Activated CD8-positive, alpha-beta memory T cell treated with anti-CD3 and anti-CD28 coated beads, Interleukin-2, amount 50 U/mL, for 1 hour (primary cell): Measurements from ENCODE around the gene ANKUB1.
A peak's percentile ranks its signal among the peaks of the same experiment; 100 is the strongest.
"Not testable (repeated sequence)": the region's sequence is repeated elsewhere in the genome, so short reads cannot be mapped to it uniquely, and the experiment has no call there.

Source experiments
- DNase-seq: peaks from one replicate; pipeline ENCODE4 v3.0.0-alpha.2; 2020; ENCODE audit errors: extremely low read depth

Gene ANKUB1, protein sequence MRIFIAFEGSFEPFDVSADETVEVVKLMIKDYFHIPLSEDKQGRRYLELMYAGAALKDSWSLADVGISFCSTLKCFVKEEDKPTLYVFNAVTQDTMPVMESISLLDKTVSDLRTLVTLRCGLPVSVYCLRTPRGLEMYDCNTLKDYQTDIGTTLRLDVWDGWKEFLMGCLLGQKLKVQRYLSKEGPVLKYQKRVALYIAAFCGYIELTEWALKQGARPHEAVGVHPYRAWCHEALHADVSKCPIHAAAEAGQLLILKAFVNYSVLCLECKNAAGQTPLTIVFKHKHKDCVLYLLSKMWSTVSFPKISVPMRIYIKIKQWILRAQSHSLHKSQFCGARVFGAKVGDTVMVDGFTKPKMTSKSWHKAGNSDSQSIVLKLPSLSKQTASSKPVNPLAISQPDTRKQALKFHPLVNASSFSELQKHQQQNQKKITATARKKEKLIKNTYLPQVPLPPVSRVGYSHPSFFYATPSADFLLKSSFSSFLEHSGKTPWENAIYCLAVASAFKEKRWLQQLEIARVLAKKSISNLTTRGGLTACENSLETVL

DNA sequence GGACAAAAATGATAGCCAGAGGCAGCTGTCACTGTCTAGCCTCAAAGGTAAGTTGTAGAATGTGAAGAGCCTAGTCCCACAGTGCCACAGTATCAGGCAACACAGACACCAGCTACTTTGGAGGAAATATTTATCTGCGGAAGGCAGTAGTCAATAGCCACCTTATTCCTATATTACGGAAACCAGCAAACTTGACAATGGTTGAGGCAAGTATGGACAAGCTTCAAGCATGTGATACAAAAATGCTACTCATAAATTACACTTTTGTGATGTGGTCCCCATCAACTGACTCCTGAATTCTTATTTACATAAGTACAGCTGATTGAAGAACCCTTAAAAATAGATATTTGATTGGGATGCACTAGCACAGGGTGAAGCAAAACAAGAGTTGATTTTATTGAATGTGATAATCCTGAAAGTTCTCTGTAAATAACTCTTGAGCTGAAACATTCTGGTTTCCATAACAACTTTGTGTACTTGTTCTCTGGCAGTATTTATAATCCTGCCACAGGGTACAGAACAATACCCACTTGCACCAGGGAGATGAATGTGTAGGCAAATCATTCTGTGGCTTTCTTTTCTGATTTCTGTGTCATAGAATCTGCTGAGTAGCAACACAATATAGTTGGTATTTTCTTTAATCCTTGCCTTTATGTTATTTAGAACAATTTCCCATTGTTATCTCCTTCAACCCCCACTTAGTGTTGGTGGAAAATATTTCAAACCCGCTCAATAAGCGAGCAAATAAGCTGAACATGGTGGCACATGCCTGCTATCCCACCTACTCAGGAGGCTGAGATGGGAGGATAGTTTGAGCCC lies at the start of gene ANKUB1:
Gene ANKUB1 (minus strand): TSS at position 103 of the 819 bp plus-strand sequence. CDS start 188 bp downstream, outside the sequence.
- DNase-seq = no peak

DNA sequence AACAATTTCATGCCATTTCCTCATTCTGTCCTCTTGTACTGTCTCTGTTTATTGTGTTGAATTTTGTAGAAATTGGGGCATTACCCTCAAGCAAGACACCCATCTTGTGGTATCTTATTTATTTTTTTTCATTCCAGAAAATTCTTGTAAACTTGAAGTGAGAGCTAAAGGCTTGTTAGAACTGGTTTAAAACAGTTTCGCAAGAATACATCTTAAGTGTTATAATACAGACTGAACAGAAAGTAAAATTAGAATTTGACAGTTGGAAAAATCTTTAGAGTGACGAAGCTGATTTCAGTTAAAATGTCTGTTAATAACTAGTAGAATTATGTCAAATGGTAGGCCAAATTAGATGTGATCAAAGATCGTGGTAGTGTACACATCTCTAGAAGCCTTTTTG lies 47.5 kb upstream of the ANKUB1 start:
- DNase-seq = no peak

DNA sequence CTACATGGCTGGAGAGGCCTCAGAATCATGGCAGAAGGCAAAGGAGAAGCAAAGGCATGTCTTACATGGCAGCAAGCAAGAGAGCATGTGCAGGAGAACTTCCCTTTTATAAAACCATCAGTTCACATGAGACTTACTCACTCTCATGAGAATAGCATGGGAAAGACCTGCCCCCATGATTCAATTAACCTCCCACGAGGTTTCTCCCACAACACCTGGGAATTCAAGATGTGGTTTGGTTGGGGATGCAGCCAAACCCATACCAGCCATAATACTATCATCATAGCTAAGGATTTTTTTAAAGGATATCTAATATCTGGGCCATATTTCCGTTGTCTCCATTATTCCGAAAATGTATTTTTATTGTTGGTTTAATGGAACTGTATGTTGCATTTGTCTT lies 47.1 kb upstream of the ANKUB1 start:
- DNase-seq = not testable (repeated sequence)

DNA sequence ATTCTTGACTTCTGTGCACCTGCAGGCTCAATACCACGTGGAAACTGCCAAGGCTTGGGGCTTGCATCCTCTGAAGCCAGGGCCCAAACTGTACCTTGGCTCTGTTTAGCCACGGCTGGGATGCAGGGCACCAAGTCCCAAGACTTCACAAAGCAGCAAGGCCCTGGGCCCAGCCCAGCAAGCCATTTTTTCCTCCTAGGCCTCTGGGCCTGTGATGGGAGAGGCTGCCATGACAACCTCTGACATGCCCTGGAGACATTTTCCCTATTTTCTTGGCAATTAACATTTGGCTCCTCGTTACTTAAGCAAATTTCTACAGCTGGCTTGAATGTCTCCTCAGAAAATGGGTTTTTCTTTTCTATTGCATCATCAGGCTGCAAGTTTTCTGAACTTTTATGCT lies 46.1 kb upstream of the ANKUB1 start:
- not testable (repeated sequence) for DNase-seq

DNA sequence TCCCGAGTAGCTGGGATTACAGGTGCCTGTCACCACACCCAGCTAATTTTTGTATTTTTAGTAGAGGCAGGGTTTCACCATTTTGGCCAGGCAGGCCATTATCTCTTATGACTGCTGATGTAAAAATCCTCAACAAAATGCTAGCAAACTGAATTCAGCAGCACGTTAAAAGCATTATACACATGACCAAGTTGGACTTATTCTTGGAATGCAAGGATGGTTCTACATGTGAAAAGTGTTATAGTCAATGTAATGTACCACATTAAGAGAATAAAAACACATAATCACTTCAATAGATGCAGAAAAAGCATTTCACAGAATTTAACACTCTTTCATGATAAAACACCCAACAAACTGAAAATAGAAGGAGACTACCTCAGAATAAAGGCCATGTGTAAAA lies 40.9 kb upstream of the ANKUB1 start:
- no peak for DNase-seq

DNA sequence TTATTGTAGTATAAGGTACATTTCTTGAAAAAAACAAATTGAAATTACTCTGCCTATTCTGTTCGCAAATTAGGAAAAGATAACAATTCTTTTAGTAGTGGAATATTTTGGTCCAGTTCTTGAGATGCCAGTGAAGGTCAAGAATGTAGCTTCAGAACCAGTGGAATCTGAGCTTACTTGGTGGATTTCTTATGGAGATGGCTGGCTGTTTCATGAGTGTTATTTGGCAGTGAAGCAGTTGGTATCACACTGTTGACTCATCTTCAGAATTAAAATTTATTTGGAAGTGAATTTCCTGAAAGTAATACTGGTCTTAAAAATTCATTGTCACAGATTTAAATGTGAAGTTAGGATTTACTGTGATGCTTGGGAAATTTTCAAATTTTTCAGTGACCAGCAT lies 39.7 kb upstream of the ANKUB1 start:
- no peak for DNase-seq

DNA sequence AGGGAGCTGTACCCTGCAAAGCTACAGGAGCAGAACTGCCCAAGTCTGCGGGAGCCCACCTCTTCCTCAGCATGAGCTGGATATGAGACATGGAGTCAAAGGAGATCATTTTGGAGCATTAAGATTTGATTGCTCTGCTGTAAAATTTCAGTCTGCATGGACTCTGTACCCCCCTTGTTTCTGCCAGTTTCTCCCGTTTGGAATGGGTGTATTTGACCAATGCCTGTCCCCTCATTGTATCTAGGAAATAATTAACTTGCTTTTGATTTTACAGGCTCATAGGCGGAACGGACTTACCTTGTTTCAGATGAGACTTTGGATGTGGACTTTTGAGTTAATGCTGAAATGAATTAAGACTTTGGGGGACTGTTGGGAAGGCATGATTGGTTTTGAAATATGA lies 39.0 kb upstream of the ANKUB1 start:
- DNase-seq = no peak

DNA sequence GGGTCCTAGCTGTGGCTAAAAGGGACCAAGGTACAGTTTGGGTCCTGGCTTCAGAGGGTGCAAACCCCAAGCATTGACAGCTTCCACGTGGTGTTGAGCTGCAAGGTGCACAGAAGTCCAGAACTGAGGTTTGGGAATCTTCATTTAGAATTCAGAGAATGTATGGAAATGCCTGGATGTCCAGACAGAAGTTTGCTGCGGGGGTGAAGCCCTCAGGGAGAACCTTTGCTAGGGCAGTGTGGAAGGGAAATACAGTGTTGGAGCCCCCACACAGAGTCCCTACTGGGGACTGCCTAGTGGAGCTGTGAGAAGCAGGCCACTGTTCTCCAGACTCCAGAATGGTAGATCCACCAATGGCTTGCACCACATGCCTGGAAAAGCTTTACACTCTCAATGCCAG lies 38.5 kb upstream of the ANKUB1 start:
- no peak for DNase-seq

DNA sequence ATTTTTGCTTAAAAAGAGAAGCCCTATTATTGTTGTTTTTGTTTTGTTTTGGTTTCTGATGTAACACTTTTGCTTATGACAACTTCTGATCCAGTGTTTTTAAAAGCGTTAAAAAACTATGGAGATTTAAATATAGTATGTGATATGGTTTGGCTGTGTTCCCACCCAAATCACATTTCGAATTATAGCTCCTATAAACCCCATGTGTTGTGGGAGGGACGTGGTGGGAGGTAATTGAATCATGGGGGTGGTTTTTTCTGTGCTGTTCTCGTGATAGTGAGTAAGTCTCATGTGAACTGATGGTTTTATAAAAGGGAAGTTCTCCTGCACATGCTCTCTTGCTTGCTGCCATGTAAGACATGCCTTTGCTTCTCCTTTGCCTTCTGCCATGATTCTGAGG lies 37.3 kb upstream of the ANKUB1 start:
- DNase-seq = not testable (repeated sequence)

DNA sequence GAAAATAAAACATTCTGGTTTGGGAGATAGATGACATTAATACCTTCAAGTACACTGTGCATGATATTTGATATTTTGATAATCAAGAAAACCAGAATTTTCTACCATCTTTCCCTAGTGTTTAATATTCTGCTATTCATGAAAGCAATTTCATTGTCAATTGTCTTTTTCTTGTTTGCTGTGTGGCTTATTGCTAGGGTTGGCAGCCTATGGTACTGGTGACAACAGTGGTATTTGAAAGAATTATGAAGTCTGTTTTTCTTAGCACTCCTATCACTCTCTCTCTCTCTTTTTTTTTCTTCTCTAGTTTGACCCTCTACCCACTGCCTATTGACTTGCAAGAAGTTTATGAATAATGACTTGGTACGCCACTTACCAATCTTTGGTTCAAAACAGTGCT lies 36.0 kb upstream of the ANKUB1 start:
- DNase-seq = no peak

DNA sequence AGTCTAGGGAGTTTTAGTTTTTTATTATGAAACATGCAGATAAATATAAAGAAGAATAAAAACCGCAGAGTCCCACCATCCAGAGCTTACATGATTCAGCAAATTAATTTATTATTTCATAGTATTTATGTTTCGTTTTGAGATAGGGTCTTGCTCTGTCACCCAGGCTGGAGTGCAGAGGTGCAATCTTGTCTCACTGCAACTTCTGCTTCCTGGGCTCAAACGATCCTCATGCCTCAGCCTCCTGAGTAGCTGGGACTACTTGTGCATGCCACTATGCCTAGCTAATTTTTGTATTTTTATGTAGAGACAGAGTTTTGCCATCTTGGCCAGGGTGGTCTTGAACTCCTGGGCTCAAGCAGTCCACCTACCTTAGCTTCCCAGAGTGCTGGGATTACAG lies 34.3 kb upstream of the ANKUB1 start:
- DNase-seq = no peak

DNA sequence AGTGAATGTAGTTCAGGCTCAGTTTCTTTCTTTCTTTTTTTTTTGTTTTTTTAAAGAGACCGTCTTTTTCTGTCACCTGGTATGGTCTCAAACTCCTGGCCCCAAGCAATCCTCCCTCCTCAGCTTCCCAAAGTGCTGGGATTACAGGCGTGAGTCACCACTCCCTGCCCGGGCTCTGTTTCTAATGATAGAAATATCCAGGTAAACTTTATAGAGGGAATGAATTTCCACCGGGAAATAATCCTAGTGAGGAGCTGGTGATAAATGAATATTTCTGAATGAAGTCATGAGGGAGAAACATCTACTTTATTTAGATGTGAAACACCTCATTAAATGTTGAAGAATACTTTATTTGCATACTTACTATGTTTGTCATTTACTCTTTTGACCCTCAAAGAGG lies 27.8 kb upstream of the ANKUB1 start:
- no peak for DNase-seq

DNA sequence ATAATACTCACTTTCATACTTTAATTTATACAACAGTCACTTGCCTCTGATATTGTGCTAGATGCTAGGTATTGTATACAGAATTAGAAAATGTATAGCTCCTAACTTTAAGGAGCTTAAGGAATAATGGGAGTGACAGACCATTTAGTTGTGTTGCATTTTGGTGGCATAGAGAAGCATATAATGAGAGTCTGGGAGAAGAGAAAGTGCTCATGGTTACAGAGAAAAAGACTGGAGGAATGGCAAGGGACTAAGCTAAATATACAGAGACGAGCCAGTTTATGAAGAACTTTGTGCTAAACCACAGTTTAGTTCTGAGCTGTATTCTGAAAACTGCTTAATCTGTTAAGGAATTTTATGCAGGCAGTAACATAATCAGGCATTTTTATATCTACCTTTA lies 27.1 kb upstream of the ANKUB1 start:
- no peak for DNase-seq

DNA sequence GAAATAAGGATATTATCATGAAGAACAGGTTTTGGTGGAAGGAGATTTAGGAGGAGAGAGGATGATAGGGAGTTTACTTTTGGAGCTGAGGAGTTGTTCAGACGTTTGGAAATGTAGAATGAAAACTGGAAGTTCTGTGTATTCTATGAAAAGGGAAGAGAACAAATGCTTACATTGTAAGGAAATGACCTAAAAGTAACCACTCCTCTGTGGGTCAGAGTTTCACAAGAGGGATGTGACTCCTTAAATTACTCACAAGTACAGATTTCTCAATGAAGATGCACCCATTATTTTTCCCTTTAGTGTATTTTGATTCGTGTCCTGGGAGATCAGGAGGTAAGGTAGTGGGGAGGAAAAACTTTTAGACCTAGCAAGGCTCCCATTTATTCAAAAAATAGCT lies 24.6 kb upstream of the ANKUB1 start:
- no peak for DNase-seq

DNA sequence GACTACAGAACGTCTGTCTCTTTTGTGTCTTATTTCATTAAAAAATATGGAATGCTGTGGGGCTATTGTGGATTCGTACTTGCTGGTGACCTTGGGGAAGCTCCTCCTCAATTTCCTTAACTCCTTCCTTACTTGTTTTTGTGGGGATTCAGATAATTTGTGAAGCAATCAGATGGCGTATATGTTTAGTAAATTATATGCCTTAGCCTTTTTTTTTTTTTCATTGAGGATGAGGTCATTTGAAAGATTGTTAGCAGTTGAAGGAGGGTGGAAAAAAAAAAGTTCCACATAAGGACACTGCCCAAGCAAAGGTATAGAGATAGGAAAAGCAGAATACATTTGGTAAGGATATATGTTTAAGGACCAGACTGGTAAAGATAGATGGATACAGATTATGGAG lies 24.0 kb upstream of the ANKUB1 start:
- DNase-seq = no peak

DNA sequence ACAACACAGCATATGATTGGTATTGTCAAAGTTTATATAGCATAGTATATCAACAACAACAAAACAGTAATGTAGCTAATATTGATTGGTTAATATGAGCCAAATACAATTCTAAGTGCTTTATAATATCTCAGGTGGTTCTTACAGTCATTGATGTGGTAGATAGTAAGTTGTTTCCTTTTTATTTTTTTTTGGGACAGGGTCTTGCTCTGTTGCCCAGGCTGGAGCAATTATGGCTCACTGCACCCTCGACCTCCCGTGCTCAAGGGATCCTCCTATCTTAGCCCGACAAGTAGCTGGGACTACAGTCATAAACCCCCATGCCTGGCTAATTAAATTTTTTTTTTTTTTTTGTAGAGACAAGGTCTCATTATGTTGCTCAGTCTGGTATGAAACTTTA lies 23.4 kb upstream of the ANKUB1 start:
- no peak for DNase-seq

DNA sequence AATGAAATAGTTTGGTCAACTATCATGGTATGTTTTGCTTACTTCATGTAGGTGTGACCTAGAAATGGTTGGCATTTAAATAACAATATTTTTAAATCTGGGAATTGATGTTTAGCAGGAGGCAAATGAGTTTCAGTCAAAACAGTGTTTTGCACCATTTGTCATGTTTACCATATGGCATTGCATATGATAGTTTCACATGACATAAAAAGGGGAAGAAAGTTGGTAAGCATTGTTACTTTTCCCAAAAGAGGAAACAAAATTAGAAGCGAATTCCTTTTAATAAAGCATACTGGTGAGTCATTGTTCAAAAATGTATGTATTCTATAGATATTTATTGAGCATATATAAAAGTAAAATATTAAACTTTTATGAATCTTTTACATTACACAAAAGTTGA lies 23.0 kb upstream of the ANKUB1 start:
- no peak for DNase-seq

DNA sequence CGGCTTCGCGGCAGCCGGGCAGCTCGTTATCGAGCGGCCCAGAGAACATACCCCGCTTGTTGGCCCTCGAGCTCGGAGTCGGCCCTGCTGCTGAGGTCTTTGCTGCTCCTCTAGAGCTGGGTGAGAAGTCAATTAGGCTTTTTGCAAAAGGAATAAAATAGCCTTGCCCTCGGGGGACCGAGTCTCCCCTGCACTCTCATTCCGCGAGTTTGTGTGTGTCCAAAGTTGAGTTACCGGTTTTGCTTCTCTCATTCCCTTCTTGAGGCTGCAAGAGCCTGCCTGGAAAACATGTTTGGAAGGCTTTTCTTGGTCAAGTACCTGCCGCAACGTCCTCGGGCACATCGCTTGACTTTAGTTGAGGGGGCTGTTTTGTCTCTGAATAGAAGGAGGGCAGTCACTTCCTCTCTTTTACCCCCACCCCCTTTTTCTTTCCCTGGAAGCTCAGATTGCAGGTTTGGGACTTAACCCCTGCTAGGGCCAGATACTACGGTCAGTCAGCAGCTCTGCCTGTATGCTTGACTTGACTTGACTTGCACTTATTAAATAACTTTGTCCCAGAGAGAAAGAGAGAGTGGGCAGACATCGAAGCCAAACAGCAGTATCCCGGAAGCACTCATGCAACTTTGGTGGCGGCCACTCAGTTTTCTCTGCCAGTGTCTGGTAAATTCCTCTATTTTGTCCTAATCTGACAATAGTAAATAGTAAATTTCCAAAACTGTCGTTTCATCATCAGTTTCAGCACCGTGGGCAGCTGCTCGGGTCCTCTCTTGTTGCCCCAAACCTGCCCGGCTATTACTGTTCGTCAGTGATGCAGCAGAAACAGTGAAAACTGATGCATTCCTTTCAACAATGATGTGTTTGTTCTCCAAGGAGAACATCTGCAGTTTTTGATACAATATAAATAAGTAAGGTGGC lies 21.3 kb upstream of the ANKUB1 start:
- no peak for DNase-seq

DNA sequence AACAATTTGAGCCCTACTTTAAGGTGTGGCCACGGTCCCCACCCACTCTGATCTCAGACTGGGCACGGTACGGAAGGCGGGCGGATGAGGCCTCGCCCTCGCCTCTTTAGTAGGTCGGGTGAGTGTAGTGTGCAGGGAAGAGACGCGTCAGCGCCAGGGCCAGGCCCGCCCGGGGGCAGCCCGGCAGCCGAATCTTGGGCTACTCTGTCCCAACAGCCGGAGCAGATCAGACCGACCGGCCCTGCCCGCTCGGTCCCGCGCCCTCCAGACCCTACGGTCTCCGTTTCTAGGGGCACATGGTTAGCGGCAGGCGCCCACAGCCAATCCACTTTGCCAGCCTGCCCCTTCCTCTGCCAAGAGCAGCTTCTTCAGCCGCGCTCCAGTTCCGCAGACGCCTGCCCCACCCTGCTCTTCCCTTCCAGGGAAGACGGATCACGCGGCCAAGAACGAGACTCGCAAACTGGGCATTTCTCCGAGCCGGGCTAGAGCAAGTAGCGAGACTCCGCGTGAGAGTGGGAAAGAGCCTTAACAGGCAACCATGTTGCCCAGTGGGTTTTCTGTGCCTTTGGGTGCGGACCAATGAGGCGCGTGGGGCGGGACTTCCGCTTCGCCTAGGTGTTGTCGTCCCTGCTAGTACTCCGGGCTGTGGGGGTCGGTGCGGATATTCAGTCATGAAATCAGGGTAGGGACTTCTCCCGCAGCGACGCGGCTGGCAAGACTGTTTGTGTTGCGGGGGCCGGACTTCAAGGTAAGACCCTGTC lies 20.4 kb upstream of the ANKUB1 start, which contains the start of gene RNF13:
Gene RNF13 (plus strand): TSS at position 610 of the 761 bp plus-strand sequence. CDS start 32,812 bp downstream, outside the sequence.
- peak; percentile 75 for DNase-seq

DNA sequence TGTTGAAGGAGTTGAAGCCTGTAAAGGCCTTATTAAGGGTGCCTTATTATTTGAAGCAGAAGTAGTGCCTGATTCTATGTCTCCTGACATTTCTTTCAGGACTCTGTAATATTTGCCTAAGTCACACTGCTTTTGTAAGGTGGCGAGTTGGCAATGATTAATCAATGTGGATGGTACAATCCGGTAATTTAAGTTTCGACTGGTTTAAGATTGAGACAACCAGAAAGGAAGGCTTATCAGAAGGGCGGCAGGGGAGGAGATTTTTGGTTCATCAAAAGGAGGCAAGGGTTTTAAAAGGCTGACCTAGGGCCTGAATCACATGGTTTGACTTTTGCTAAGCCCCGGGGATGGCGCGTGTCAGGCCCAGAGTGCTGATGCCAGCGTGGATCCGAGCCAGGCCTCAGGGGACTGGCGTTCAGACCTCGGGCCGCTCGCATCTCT lies 19.8 kb upstream of the ANKUB1 start:
- DNase-seq = no peak

DNA sequence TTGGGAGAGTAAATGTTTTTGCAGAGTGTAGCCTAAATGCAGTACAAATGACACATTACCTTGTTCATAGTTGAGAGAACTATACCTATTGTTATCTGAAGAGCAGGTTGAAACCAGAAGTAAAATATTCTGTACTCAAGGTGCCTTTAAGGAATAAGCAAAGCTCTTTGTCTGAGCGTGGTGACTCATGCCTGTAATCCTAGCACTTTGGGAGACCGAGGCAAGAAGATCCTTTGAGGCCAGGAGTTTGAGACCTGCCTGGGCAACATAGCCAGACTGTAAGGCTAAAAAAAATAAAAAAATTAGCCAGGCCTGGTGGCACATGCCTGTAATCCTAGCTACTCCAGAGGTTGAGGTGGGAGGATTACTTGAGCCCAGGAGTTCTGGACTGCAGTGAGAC lies 18.5 kb upstream of the ANKUB1 start:
- DNase-seq = no peak
